Lung (tissue), 12 donors: Measurements from ENCODE around the gene IRX4. TPM values are rescaled to one million over a fixed set of nuclear protein-coding genes. Genes with fewer than 3 reads are reported as not detected.

Source experiments
- ATAC-seq: fragments of 200-7000 bp; cut with Tn5 transposase; one replicate; pipeline ENCODE4 v1.9.1; 2020; ENCODE audit warnings: moderate number of reproducible peaks; ENCODE audit not compliant: insufficient read depth, low FRiP score
- DNase-seq, 3 donors: peaks; one replicate each; pipeline ENCODE4 v3.0.0-alpha.2; 2013 to 2017
- H3K27ac ChIP-seq, 2 donors: one replicate each; pipeline ENCODE4 v1.5.1; 2013; ENCODE audit warnings: mild to moderate bottlenecking in 2 of 2, moderate library complexity in 2 of 2, control low read depth in 1 of 2, inconsistent platforms in 1 of 2, low read depth in 1 of 2, low read length in 1 of 2
- H3K27me3 ChIP-seq, 3 donors: one replicate each; pipeline ENCODE4 v1.5.1; 2013; ENCODE audit warnings: low read length in 2 of 3; ENCODE audit not compliant: control insufficient read depth in 3 of 3, insufficient read depth in 3 of 3
- H3K36me3 ChIP-seq, 4 donors: one replicate each; pipeline ENCODE4 v1.5.1; 2013; ENCODE audit warnings: low read length in 4 of 4, mild to moderate bottlenecking in 1 of 4, moderate library complexity in 1 of 4; ENCODE audit not compliant: control insufficient read depth in 4 of 4, insufficient read depth in 4 of 4
- H3K4me1 ChIP-seq, 5 donors: one replicate each; pipeline ENCODE4 v1.5.1; 2013; ENCODE audit warnings: low read length in 5 of 5, mild to moderate bottlenecking in 2 of 5, moderate library complexity in 1 of 5; ENCODE audit not compliant: control insufficient read depth in 5 of 5, insufficient read depth in 5 of 5
- H3K4me3 ChIP-seq: one replicate; pipeline ENCODE4 v1.5.1; 2013; ENCODE audit warnings: mild to moderate bottlenecking, control low read depth, moderate library complexity
- H3K9ac ChIP-seq, 2 donors: one replicate each; pipeline ENCODE4 v1.5.1; 2013; ENCODE audit warnings: low read length in 2 of 2, control low read depth in 1 of 2; ENCODE audit not compliant: insufficient read depth in 1 of 2
- H3K9me3 ChIP-seq, 4 donors: one replicate each; pipeline ENCODE4 v1.5.1; 2013; ENCODE audit warnings: low read length in 3 of 4, mild to moderate bottlenecking in 1 of 4, moderate library complexity in 1 of 4; ENCODE audit not compliant: control insufficient read depth in 4 of 4, insufficient read depth in 3 of 4
- CTCF ChIP-seq: IDR thresholded peaks from 2 replicates; pipeline ENCODE4 v1.5.1; 2012; ENCODE audit warnings: mild to moderate bottlenecking; ENCODE audit errors: control extremely low read depth, extremely low read depth
- WGBS, 2 donors: extraction: QIAGEN DNeasy Blood & Tissue Kit; methylation state at CpG; one replicate each; pipeline ENCODE4 v1.1.7; 2013; 5-methylcytosine and 5-hydroxymethylcytosine counted together
- polyA plus RNA-seq, 2 donors: library from polyadenylated mRNA; stranded (reverse); fragments of 200-250 nt; gene quantifications; one replicate each; pipeline ENCODE4 v1.2.1, GENCODE V29; 2013
- total RNA-seq, 2 donors: library from RNA; depleted of rRNA in 1 of 2; stranded (reverse); fragments of >200 nt in 1 of 2; gene quantifications; one replicate each; pipeline ENCODE4 v1.2.1, GENCODE V29; 2014 to 2021
- donor health status: control.
- donor health status: control.
- donor health status: Bipolar disorder and iron deficiency.
- donor health status: healthy.
- donor health status: DM: yes; HTN: yes; CAD: no.

The IRX4 gene
- total and polyA plus RNA-seq, 4 donors, result 0.02 TPM; not detected in 3

GRCh38 chr5:1881098-1881572 is 1.6 kb downstream of the IRX4 start:
- DNase-seq (no peak), ATAC-seq (no peak)
- H3K4me1 ChIP-seq, result peaks cover 0 to 25% (median 0%) of the 10 kb centered on the region in 5 donors
- TF ChIP-seq CTCF, result no peak
- no peak overlapping the region for H3K27ac ChIP-seq
- no peak overlapping the region for H3K9ac ChIP-seq
- no peaks in the 10 kb centered on the region for H3K36me3 ChIP-seq
- peaks cover 0 to 12% (median 0%) of the 10 kb centered on the region in 4 donors for H3K9me3 ChIP-seq
- 9 to 10% methylated on average over 10 of the region's 10 CpGs for WGBS, 2 donors
- peaks cover 57 to 80% (median 63%) of the 10 kb centered on the region in 3 donors for H3K27me3 ChIP-seq
- no peak overlapping the region for H3K4me3 ChIP-seq

GRCh38 chr5:1880377-1881025 is 2.2 kb downstream of the IRX4 start:
- H3K9me3 ChIP-seq, result peaks cover 0 to 11% (median 0%) of the 10 kb centered on the region in 4 donors
- ATAC-seq (no peak), DNase-seq (no peak)
- H3K27ac ChIP-seq, result no peak overlapping the region
- no peak for TF ChIP-seq CTCF
- WGBS, 2 donors, result 10 to 20% methylated on average over 19 of the region's 19 CpGs
- no peak overlapping the region for H3K4me3 ChIP-seq
- no peak overlapping the region for H3K9ac ChIP-seq
- no peaks in the 10 kb centered on the region for H3K36me3 ChIP-seq
- peaks cover 56 to 79% (median 65%) of the 10 kb centered on the region in 3 donors for H3K27me3 ChIP-seq
- peaks cover 0 to 28% (median 0%) of the 10 kb centered on the region in 5 donors for H3K4me1 ChIP-seq

DNA sequence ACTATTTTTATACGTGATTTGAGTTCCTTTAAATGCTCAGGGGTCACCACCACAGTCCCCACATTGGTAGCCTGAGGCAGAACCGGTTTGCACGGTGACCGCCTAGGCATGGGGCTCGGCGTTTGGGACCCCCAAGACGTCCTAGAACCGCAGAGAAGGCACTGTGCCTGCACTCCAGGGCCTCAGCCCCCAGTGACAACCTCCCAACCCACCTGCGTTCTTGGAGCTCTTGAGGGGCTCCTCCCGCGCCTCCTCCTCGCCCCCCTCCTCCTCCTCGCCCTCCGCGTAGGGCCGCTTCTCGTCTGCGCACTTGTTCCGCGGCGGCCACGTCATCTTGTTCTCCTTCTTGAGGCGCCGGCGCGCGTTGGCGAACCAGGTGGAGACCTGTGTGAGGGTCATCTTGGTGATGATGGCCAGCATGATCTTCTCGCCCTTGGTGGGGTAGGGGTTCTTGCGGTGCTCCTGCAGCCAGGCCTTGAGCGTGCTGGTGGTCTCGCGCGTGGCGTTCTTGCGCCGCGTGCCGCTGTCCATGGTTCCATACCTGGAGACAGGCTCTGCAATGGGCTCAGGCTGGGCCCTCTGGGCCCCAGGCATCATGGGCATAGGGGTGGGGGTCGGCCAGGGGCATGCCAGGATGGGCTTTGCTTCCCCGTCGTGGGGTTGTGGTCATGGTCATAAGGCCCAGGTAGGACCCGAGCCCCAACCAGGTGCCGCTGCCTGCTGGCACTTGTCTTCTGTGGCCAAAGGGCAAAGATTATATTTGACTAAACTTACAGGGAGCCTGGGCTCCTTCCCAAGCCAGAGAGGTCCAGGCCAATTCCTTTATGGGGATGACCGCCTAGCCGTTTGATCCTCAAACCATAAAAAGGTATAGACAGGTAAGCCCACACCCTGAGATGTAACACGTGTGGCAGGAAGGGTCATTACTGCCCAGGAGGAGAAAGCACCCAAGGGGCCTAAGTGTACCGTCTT is 3.1 kb downstream of the IRX4 start:
- H3K36me3 ChIP-seq, result no peaks in the 10 kb centered on the region
- H3K4me3 ChIP-seq, result no peak overlapping the region
- no peak for ATAC-seq
- TF ChIP-seq CTCF, result no peak
- DNase-seq, result no peak
- H3K9ac ChIP-seq, result no peak overlapping the region
- peaks cover 0 to 31% (median 0%) of the 10 kb centered on the region in 5 donors for H3K4me1 ChIP-seq
- H3K27me3 ChIP-seq, result peaks cover 56 to 79% (median 63%) of the 10 kb centered on the region in 3 donors
- peaks cover 0 to 10% (median 0%) of the 10 kb centered on the region in 4 donors for H3K9me3 ChIP-seq
- peak overlapping the region in 1 of 2 donors; percentile 23 for H3K27ac ChIP-seq
- WGBS, 2 donors, result 12 to 14% methylated on average over 48 of the region's 48 CpGs
